Chondrocyte (in vitro differentiated cells): ENCODE data around the gene DENND5A. TPM values are rescaled to one million over a fixed set of nuclear protein-coding genes. Genes with fewer than 3 reads are reported as not detected.

Experiments
- DNase-seq: peaks from one replicate; pipeline ENCODE4 v3.0.0; 2021; ENCODE audit warnings: mixed read lengths, low spot score
- H3K27ac Mint-ChIP-seq: one replicate; pipeline ENCODE4 v1.8.0; 2021; ENCODE audit warnings: mild to moderate bottlenecking, moderate library complexity, mixed read lengths; ENCODE audit not compliant: unreplicated experiment
- H3K27me3 Mint-ChIP-seq: 2 replicates; pipeline ENCODE4 v1.8.0; 2021; ENCODE audit warnings: low read depth, mixed read lengths
- H3K36me3 Mint-ChIP-seq: 2 replicates; pipeline ENCODE4 v1.8.0; 2021; ENCODE audit warnings: low read depth, mixed read lengths
- H3K4me1 Mint-ChIP-seq: 2 replicates; pipeline ENCODE4 v1.8.0; 2021; ENCODE audit warnings: low read depth, mild to moderate bottlenecking, mixed read lengths
- H3K4me3 Mint-ChIP-seq: one replicate; pipeline ENCODE4 v1.8.0; 2021; ENCODE audit warnings: mild to moderate bottlenecking, moderate library complexity, mixed read lengths; ENCODE audit not compliant: unreplicated experiment
- H3K9me3 Mint-ChIP-seq: 2 replicates; pipeline ENCODE4 v1.8.0; 2021; ENCODE audit warnings: low read depth, mixed read lengths
- CTCF ChIP-seq: fragments of 200-600 bp; sonication (generic); IDR thresholded peaks from 2 replicates; pipeline ENCODE4 v1.5.0; 2021; ENCODE audit warnings: antibody characterized with exemption, mild to moderate bottlenecking, moderate library complexity
- total RNA-seq: library from RNA; stranded (reverse); gene quantifications from 3 replicates; pipeline ENCODE4 v1.2.1, GENCODE V29; 2021

DENND5A gene
- total RNA-seq, 1 donor from 2014 or later, result 111 TPM

DNA sequence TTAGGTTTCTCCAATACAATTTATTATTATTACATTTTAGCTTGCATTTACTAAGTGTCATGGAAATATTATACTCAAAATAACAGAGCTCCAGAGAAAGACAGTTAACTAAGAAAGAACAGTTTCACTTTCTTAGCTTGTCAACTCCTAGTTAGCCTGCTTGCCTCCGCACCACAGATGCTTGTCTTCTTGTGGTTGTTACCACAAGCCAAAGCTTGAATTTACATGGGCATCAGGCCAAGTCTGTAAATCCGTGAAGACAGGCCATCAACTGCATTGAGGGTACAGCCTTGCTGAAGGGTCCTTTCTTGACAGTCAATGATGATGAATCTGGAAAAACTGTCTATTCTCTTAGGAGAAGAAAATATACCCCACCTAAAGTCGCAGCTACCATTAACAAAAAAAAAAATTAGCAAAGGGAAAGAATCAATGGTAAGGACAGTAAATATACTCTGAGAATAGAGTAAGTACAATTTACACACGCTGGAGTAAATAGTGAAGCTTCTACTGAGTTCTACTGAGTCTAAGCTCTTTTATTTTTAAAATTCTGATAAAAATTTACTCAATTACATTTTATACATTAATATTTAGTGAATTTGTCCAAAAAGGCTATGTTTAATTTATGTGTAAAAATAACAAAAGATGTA, 15.6 kb upstream of the DENND5A start:
- Mint-ChIP-seq H3K27ac (peak overlapping the region; percentile 77), H3K27me3 (no peaks in the 10 kb centered on the region), H3K9me3 (no peaks in the 10 kb centered on the region), H3K4me3 (peak overlapping the region; percentile 40), H3K4me1 (peaks cover 25% of the 10 kb centered on the region), H3K36me3 (peaks cover 6% of the 10 kb centered on the region)
- DNase-seq, result peak; percentile 25
- no peak for TF ChIP-seq CTCF

GRCh38 chr11:9277176-9277575, 12.0 kb upstream of the DENND5A start:
- peak; percentile 24 for DNase-seq
- no peaks in the 10 kb centered on the region for H3K27me3 Mint-ChIP-seq
- no peak overlapping the region for H3K4me3 Mint-ChIP-seq
- peaks cover 29% of the 10 kb centered on the region for H3K4me1 Mint-ChIP-seq
- TF ChIP-seq CTCF, result no peak
- H3K9me3 Mint-ChIP-seq, result no peaks in the 10 kb centered on the region
- peaks cover 6% of the 10 kb centered on the region for H3K36me3 Mint-ChIP-seq
- H3K27ac Mint-ChIP-seq, result no peak overlapping the region

DNA sequence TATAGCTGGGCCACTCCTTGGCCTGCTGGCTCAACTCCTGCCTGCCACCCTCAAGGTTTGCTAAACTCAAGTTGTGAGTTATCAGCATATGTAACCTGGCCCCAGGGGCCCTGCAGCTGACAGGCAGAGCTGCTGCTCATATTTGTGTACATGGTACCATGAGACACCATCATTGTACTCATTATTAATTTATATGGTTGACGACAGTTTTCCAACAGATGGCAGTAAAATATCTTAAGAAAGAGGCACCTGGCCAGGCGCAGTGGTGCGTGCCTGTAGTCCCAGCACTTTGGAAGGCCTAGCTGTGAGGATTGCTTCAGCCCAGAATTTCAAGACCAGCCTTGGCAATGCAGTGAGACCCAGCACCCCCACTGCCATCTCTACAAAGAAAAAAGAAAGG, 11.4 kb upstream of the DENND5A start:
- H3K9me3 Mint-ChIP-seq, result no peaks in the 10 kb centered on the region
- no peaks in the 10 kb centered on the region for H3K27me3 Mint-ChIP-seq
- H3K27ac Mint-ChIP-seq, result no peak overlapping the region
- H3K4me3 Mint-ChIP-seq, result no peak overlapping the region
- H3K4me1 Mint-ChIP-seq, result peaks cover 31% of the 10 kb centered on the region
- peak; percentile 12 for TF ChIP-seq CTCF
- peaks cover 6% of the 10 kb centered on the region for H3K36me3 Mint-ChIP-seq
- DNase-seq, result peak; percentile 47

GRCh38 chr11:9274499-9275258, 9.5 kb upstream of the DENND5A start:
- Mint-ChIP-seq H3K27ac (peak overlapping the region; percentile 5), H3K27me3 (no peaks in the 10 kb centered on the region), H3K4me1 (peaks cover 18% of the 10 kb centered on the region), H3K36me3 (peaks cover 6% of the 10 kb centered on the region), H3K9me3 (no peaks in the 10 kb centered on the region), H3K4me3 (no peak overlapping the region)
- no peak for TF ChIP-seq CTCF
- DNase-seq, result peak; percentile 17

DNA sequence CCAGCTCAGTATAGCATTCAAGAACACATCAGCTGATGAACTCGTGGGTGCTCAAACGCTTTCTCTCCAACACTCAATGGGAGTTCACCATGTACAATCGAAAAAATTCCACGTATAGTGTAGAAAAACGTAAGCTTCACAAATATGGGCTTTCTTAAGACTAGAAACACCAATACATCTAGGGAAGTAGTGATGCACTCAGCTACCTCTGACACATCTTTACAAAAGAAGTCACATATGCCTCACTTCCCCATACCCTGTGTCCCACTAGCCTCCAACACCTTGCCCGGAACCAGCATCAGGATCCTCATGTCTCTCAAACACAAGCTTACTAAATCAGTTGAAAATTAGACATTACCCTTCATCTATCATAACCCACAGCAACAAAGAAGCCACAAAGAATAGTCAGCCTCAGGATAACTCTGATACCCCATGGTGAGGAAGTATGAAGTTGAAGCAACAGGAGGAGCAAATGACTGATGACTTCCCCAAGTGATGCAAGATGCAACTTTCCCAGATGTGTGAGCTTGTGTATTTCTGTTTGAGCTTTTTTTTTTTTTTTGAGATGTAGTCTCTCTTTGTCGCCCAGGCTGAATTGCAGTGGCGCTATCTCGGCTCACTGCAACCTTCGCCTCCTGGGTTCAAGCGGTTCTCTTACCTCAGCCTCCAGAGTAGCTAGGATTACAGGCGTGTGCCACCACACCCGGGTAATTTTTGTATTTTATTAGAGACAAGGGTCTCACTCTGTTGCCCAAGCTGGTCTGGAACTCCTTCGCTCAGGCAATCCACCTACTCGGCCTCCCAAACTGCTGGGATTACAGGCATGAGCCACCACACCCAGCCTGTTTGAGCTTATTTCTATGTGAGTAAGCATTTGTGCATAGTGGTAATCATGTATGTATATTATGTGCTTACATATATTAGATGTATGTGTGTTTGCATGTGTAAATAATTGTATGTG, 8.5 kb upstream of the DENND5A start:
- Mint-ChIP-seq H3K27ac (no peak overlapping the region), H3K4me1 (peaks cover 23% of the 10 kb centered on the region), H3K9me3 (no peaks in the 10 kb centered on the region), H3K27me3 (no peaks in the 10 kb centered on the region), H3K4me3 (no peak overlapping the region), H3K36me3 (peaks cover 6% of the 10 kb centered on the region)
- peak; percentile 24 for DNase-seq
- TF ChIP-seq CTCF, result no peak
